A673 (cell line): Measurements from ENCODE around the gene CALN1. TPM values are rescaled to one million over a fixed set of nuclear protein-coding genes. Genes with fewer than 3 reads are reported as not detected.

Experiments
- BruUV-seq: library from RNA; stranded (reverse); fragments of 400-500 nt; replicated peaks from 2 replicates; lab custom pipeline; 2021; lab: Mats Ljungman, UMichigan
- CTCF ChIA-PET: fragments of 300-600 bp; sonication (Branson Sonifier 250); formaldehyde crosslinking; loops from one replicate; lab custom pipeline; 2022; ENCODE audit warnings: antibody characterized with exemption; lab: Charles Lee
- POLR2A ChIA-PET: fragments of 300-600 bp; sonication (Branson Sonifier 250); formaldehyde crosslinking; loops from one replicate; lab custom pipeline; 2022; ENCODE audit warnings: antibody characterized with exemption; ENCODE audit not compliant: low non-redundant PET; lab: Charles Lee
- DNase-seq: peaks from one replicate; pipeline ENCODE4 v3.0.0-alpha.2; 2015; ENCODE audit warnings: low spot score
- H3K27ac ChIP-seq: fragments of 200-600 bp; sonication (generic); 2 replicates; pipeline ENCODE4 v1.5.1; 2016; ENCODE audit warnings: mixed run types, low read depth, mild to moderate bottlenecking, mixed read lengths, antibody characterized with exemption, low read length; ENCODE audit not compliant: poor library complexity, severe bottlenecking
- H3K27me3 ChIP-seq: fragments of 200-600 bp; sonication (generic); replicated peaks from 2 replicates; pipeline ENCODE4 v1.6.1; 2017; ENCODE audit warnings: mixed run types, low read depth, mild to moderate bottlenecking, mixed read lengths, antibody characterized with exemption, low read length; ENCODE audit not compliant: insufficient read depth, poor library complexity
- H3K36me3 ChIP-seq: fragments of 200-600 bp; sonication (generic); 2 replicates; pipeline ENCODE4 v1.6.1; 2016; ENCODE audit warnings: mixed run types, mild to moderate bottlenecking, mixed read lengths, antibody characterized with exemption, low read length; ENCODE audit not compliant: insufficient read depth, poor library complexity, severe bottlenecking
- H3K4me1 ChIP-seq: fragments of 200-600 bp; sonication (generic); 2 replicates; pipeline ENCODE4 v1.6.1; 2017; ENCODE audit warnings: mixed run types, mild to moderate bottlenecking, mixed read lengths, antibody characterized with exemption, low read length; ENCODE audit not compliant: insufficient read depth, poor library complexity, severe bottlenecking
- H3K4me3 ChIP-seq: fragments of 200-600 bp; sonication (generic); 2 replicates; pipeline ENCODE4 v1.5.1; 2016; ENCODE audit warnings: low read depth, mixed run types, mild to moderate bottlenecking, mixed read lengths, low read length; ENCODE audit not compliant: poor library complexity, severe bottlenecking
- H3K9me3 ChIP-seq: fragments of 200-600 bp; sonication (generic); 2 replicates; pipeline ENCODE4 v1.6.1; 2016; ENCODE audit warnings: mixed run types, low read depth, mild to moderate bottlenecking, mixed read lengths, antibody characterized with exemption, low read length; ENCODE audit not compliant: poor library complexity, severe bottlenecking
- EZH2 ChIP-seq: fragments of 200-600 bp; sonication (generic); IDR thresholded peaks from 2 replicates; pipeline ENCODE4 v1.6.1; 2017; ENCODE audit warnings: borderline replicate concordance, low read depth, mild to moderate bottlenecking, mixed read lengths, antibody characterized with exemption, low read length; ENCODE audit not compliant: poor library complexity, severe bottlenecking
- intact Hi-C: fragments of 100-400 bp; cut with micrococcal nuclease; formaldehyde crosslinking; loops from one replicate; pipeline ENCODE4 v1.10.0; 2022; ENCODE audit not compliant: unreplicated experiment
- total RNA-seq: library from RNA; stranded (reverse); gene quantifications from 2 replicates; pipeline ENCODE4 v1.2.3, GENCODE V29; 2021
- TF ChIP-seq, protein P1 (sequence below): fragments of 300-800, 200-600 bp; sonication (generic); conservative IDR thresholded peaks from 2 replicates; pipeline ENCODE4 v1.5.1; 2017; ENCODE audit warnings: low read depth, mild to moderate bottlenecking, antibody characterized with exemption, low read length, moderate library complexity, mixed read lengths

Gene CALN1
- total RNA-seq, 1 experiment from 2014 or later: not detected

DNA sequence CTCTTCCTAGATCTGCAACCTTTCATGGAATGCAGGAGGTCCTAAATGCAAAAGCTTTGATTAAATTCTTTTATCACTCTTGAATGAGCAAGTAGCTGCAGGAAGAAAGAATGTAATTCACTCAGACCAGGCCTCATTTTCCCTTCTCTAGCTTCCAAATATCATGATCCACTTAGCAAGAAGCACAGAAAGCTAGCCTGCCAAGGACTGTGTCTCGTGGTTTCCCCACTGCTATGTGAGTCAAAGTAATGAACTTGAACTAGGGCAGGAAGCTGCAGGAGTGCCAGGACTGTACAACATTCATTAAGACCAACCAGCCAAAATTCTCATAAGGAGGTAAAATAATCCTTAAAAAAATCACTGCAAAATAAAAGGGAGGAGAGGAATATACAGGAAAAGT lies 379.2 kb downstream of the CALN1 start:
- H3K4me1 ChIP-seq: no peaks in the 10 kb centered on the region
- H3K4me3 ChIP-seq: no peak overlapping the region
- H3K27me3 ChIP-seq: no peaks in the 10 kb centered on the region
- intact Hi-C loops: no loop called here
- ChIA-PET CTCF (no interaction called here), POLR2A (no interaction called here)
- no peak overlapping the region for H3K27ac ChIP-seq
- TF ChIP-seq, protein P1, sequence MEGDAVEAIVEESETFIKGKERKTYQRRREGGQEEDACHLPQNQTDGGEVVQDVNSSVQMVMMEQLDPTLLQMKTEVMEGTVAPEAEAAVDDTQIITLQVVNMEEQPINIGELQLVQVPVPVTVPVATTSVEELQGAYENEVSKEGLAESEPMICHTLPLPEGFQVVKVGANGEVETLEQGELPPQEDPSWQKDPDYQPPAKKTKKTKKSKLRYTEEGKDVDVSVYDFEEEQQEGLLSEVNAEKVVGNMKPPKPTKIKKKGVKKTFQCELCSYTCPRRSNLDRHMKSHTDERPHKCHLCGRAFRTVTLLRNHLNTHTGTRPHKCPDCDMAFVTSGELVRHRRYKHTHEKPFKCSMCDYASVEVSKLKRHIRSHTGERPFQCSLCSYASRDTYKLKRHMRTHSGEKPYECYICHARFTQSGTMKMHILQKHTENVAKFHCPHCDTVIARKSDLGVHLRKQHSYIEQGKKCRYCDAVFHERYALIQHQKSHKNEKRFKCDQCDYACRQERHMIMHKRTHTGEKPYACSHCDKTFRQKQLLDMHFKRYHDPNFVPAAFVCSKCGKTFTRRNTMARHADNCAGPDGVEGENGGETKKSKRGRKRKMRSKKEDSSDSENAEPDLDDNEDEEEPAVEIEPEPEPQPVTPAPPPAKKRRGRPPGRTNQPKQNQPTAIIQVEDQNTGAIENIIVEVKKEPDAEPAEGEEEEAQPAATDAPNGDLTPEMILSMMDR: no peak
- no peak for TF ChIP-seq EZH2
- BruUV-seq: no TSS peak
- no peak for DNase-seq
- peaks cover 22% of the 10 kb centered on the region for H3K9me3 ChIP-seq
- H3K36me3 ChIP-seq: no peaks in the 10 kb centered on the region

DNA sequence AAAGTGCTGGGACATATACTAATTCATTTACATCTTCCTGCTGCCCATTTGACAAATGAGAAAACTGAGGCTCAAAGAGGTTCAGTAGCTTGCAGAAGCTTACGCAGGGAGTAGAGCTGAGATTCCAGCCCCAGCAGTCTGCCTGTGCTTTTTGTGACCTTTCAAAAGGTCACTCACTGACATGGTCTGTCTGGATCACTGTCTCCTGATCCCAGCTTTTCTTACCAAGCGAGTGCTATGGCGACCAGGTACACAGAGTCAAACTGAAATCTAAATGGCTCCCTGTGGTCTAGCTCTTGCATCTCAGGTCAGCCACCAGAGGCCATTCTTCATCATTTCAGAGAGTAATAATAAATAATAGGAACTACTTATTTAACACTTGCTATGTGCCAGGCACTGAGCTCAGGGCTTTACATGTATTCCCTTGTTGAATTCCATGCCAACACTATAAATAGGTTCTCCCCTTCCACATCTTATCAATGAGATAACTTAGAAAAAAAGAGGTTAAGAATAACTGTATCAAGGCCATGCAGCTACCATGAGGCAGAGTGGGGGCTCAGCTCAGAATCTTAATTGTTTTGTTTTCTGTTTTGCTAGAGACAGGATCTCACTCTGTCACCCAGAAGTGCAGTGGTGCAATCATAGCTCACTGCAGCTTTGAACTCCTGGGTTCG lies 381.0 kb downstream of the CALN1 start:
- peaks cover 16% of the 10 kb centered on the region for H3K9me3 ChIP-seq
- CTCF ChIA-PET: no interaction called here
- no peak overlapping the region for H3K4me3 ChIP-seq
- H3K27ac ChIP-seq: no peak overlapping the region
- BruUV-seq: no TSS peak
- DNase-seq: no peak
- intact Hi-C loops: no loop called here
- H3K4me1 ChIP-seq: no peaks in the 10 kb centered on the region
- POLR2A ChIA-PET: no interaction called here
- no peaks in the 10 kb centered on the region for H3K36me3 ChIP-seq
- no peaks in the 10 kb centered on the region for H3K27me3 ChIP-seq
- no peak for TF ChIP-seq EZH2
- TF ChIP-seq, protein P1: no peak

DNA sequence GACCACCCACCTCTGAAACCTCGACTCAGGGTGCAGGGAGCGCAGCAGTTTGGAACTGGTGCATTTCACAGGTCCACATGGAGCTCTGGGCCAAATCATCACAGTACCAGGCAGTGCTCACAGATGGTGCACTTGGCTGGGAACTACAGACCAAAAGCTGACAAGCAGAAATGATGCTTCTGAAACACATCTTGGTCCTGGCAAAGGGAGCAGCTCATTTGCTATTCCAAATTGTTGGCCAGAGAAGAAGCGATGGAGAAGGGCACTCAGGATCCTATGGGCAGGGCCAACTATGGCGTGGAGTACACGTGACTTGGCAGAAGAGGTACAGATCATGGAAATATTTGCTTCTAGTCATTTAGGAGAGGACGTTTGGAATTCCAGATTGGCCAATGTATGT lies 383.9 kb downstream of the CALN1 start:
- BruUV-seq: no TSS peak
- no peaks in the 10 kb centered on the region for H3K27me3 ChIP-seq
- H3K4me1 ChIP-seq: no peaks in the 10 kb centered on the region
- POLR2A ChIA-PET: no interaction called here
- peaks cover 16% of the 10 kb centered on the region for H3K9me3 ChIP-seq
- no peak overlapping the region for H3K27ac ChIP-seq
- CTCF ChIA-PET: no interaction called here
- H3K36me3 ChIP-seq: no peaks in the 10 kb centered on the region
- no peak overlapping the region for H3K4me3 ChIP-seq
- DNase-seq: no peak
- intact Hi-C loops: no loop called here
- TF ChIP-seq, protein P1: no peak
- TF ChIP-seq EZH2: no peak
